DND-41 (cell line): ENCODE data around the gene C10orf105.

Experiments used
- CTCF ChIP-seq: IDR thresholded peaks from 2 replicates; pipeline ENCODE4 v1.5.1; 2012; ENCODE audit warnings: borderline replicate concordance, low read length, moderate library complexity, mild to moderate bottlenecking; ENCODE audit not compliant: poor library complexity, severe bottlenecking; ENCODE audit errors: extremely low read depth
- EZH2 ChIP-seq: IDR thresholded peaks from 3 replicates; pipeline ENCODE4 v1.6.1; 2012; ENCODE audit warnings: borderline replicate concordance, low read depth, mild to moderate bottlenecking, moderate library complexity, low read length, inconsistent platforms; ENCODE audit not compliant: severe bottlenecking

GRCh38 chr10:71685554-71686232 lies 33.9 kb downstream of the C10orf105 start:
- no peak for TF ChIP-seq CTCF
- TF ChIP-seq EZH2: no peak
